Heart left ventricle (tissue), 16 donors: ENCODE data around the gene WBP11. TPM values are rescaled to one million over a fixed set of nuclear protein-coding genes. Genes with fewer than 3 reads are reported as not detected.
A peak's percentile ranks its signal among the peaks of the same experiment; 100 is the strongest.

Experiments
- ATAC-seq, 4 donors: fragments of 200-7000 bp; cut with Tn5 transposase; one replicate each; pipeline ENCODE4 v1.9.1; 2020 to 2022; ENCODE audit warnings: moderate library complexity in 4 of 4, mild to moderate bottlenecking in 3 of 4, moderate number of reproducible peaks in 1 of 4
- DNase-seq, 5 donors: peaks; one replicate each; pipeline ENCODE4 v3.0.0-alpha.2; 2020
- H3K27ac ChIP-seq, 12 donors: fragments of 200-600 bp; sonication (generic) in 4 of 12; one replicate each; pipeline versions ENCODE4 v1.5.0 to v1.8.0; 2016 to 2022; ENCODE audit warnings: mild to moderate bottlenecking in 2 of 12
- H3K27me3 ChIP-seq, 9 donors: fragments of 200-600 bp; sonication (generic) in 2 of 9; one replicate each; pipeline versions ENCODE4 v1.5.1 to v1.8.0; 2016 to 2022; ENCODE audit warnings: mild to moderate bottlenecking in 3 of 9
- H3K36me3 ChIP-seq, 9 donors: fragments of 200-600 bp; sonication (generic) in 2 of 9; one replicate each; pipeline versions ENCODE4 v1.5.0 to v1.8.0; 2018 to 2022; ENCODE audit warnings: mild to moderate bottlenecking in 2 of 9
- H3K4me1 ChIP-seq, 12 donors: fragments of 200-600 bp; sonication (generic) in 4 of 12; one replicate each; pipeline versions ENCODE4 v1.5.0 to v1.8.0; 2016 to 2022; ENCODE audit warnings: mild to moderate bottlenecking in 3 of 12
- H3K4me3 ChIP-seq, 12 donors: fragments of 200-600 bp; sonication (generic) in 4 of 12; one replicate each; pipeline versions ENCODE4 v1.5.0 to v1.8.0; 2017 to 2022; ENCODE audit warnings: mild to moderate bottlenecking in 9 of 12, moderate library complexity in 4 of 12
- H3K9me3 ChIP-seq, 12 donors: fragments of 200-600 bp; sonication (generic) in 4 of 12; one replicate each; pipeline versions ENCODE4 v1.5.0 to v1.8.0; 2016 to 2022; ENCODE audit warnings: mild to moderate bottlenecking in 1 of 12
- POLR2A ChIP-seq, 2 donors: fragments of 450-650 bp; IDR thresholded peaks; one replicate each; pipeline ENCODE4 v1.6.1; 2017; ENCODE audit warnings: antibody characterized with exemption in 2 of 2, mild to moderate bottlenecking in 2 of 2, moderate library complexity in 2 of 2
- WGBS, 4 donors: extraction: QIAGEN DNeasy Blood & Tissue Kit in 2 of 4; methylation state at CpG; one replicate each; pipeline versions ENCODE4 v1.1.5 to v1.1.7; 2013 to 2018; 5-methylcytosine and 5-hydroxymethylcytosine counted together
- intact Hi-C, 10 donors: fragments of 100-400 bp; cut with DNase I; formaldehyde crosslinking; loops; one replicate each; pipeline versions ENCODE4 v1.11.1 to v1.14.2; 2022
- polyA plus RNA-seq, 2 donors: library from polyadenylated mRNA; stranded (reverse); fragments of 200-250 nt; gene quantifications; one replicate each; pipeline ENCODE4 v1.2.3, GENCODE V29; 2013
- total RNA-seq, 9 donors: library from RNA; depleted of rRNA in 2 of 9; stranded (reverse); fragments of >200 nt in 2 of 9; fragmentation: NEBNext Ultra II Directional in 3 of 9; extraction: Animal tissue kit (Norgen Biotek cat#: 25700) in 3 of 9; gene quantifications; one replicate each; pipeline versions ENCODE4 v1.1.0 to v1.2.4, GENCODE V29; 2016 to 2023
- TF ChIP-seq, protein P1 (sequence below), 12 donors: fragments of 200-600 bp; sonication (generic) in 4 of 12; IDR thresholded peaks; one replicate each; pipeline versions ENCODE4 v1.5.0 to v1.8.0; 2018 to 2022; ENCODE audit warnings: antibody characterized with exemption in 12 of 12, mild to moderate bottlenecking in 5 of 12
- donor health status: ischemic (EF 13 %, LVEDD 7.1; RV severe dilation, severe dysfunction).
- donor health status: healthy with polysubstance abuse.
- donor health status: DM: no; HTN: yes; CAD: no.
- donor health status: DM: no; HTN: no; CAD: no.
- donor health status: ischemic (EF 25% LVEDD 6.9; RV normal size, moderate dysfunction).
- donor health status: ischemic (EF 25% LVEDD 5.7; RV mildly dilated, moderate dysfunction).
- donor health status: healthy.
- donor health status: DM: yes; HTN: yes; CAD: no.
- donor health status: ischemic (EF 35%, LVEDD 5.7; RV mildly dilated, moderate dysfunction).
- donor health status: nonischemic (EF 11% LVEDD 7.7; RV severe dilation, severe dysfunction).
- donor health status: DM: yes; HTN: yes; CAD: no.
- donor health status: PGD.
- donor health status: ischemic (EF 29% LVEDD 5.4; RV normal size, mild dysfunction).
- donor health status: nonischemic (EF 23%, LVEDD 6.1; RV moderate dilation, normal function).

The WBP11 gene
- total and polyA plus RNA-seq, 11 donors = 11.4 to 62.7 (median 49.3) TPM

DNA sequence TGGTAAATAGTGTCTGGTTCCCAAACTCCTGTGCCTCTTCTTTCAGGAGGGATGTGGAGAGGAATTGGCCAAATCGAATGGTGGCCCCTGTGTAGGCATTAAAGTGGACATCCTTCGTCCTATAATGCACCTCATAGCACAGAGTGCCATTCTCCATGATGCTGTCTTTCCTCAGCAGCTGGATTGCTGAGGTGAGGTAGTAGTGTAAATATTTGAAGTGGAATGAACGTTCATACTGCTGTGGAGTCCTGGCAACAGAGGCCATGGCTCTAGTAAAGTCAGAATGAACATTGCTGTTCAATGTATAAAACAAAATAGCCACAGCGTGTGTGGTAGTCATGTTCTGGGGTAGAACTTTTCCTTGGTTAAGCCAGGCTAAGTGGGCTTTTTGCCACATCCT is 37.3 kb upstream of the WBP11 start:
- intact Hi-C loops = loop anchor here in 7 of 10 donors (5.0 to 10.0 kb wide), 9 partner anchors 33 to 434 kb away; partner anchors contain the start of genes RERG (in 5 of the 7), C12orf60 (in 3 of the 7) and WBP11 (in 3 of the 7)
- peak overlapping the region in 2 of 12 donors; percentile 51 to 56 for H3K4me3 ChIP-seq
- H3K9me3 ChIP-seq = no peaks in the 10 kb centered on the region
- peak overlapping the region in 8 of 12 donors; percentile 58 to 78 (median 72) for H3K27ac ChIP-seq
- no peaks in the 10 kb centered on the region for H3K27me3 ChIP-seq
- TF ChIP-seq, protein P1, sequence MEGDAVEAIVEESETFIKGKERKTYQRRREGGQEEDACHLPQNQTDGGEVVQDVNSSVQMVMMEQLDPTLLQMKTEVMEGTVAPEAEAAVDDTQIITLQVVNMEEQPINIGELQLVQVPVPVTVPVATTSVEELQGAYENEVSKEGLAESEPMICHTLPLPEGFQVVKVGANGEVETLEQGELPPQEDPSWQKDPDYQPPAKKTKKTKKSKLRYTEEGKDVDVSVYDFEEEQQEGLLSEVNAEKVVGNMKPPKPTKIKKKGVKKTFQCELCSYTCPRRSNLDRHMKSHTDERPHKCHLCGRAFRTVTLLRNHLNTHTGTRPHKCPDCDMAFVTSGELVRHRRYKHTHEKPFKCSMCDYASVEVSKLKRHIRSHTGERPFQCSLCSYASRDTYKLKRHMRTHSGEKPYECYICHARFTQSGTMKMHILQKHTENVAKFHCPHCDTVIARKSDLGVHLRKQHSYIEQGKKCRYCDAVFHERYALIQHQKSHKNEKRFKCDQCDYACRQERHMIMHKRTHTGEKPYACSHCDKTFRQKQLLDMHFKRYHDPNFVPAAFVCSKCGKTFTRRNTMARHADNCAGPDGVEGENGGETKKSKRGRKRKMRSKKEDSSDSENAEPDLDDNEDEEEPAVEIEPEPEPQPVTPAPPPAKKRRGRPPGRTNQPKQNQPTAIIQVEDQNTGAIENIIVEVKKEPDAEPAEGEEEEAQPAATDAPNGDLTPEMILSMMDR (IDR thresholded peaks at IDR 0.05) = no peak
- TF ChIP-seq POLR2A (IDR thresholded peaks at IDR 0.05) = no peak
- ATAC-seq (no peak), DNase-seq (no peak)
- peaks cover 3 to 50% (median 34%) of the 10 kb centered on the region in 12 donors for H3K4me1 ChIP-seq
- 90 to 95% (median 92%) methylated on average over 4 of the region's 4 CpGs for WGBS, 4 donors
- H3K36me3 ChIP-seq = no peaks in the 10 kb centered on the region

DNA sequence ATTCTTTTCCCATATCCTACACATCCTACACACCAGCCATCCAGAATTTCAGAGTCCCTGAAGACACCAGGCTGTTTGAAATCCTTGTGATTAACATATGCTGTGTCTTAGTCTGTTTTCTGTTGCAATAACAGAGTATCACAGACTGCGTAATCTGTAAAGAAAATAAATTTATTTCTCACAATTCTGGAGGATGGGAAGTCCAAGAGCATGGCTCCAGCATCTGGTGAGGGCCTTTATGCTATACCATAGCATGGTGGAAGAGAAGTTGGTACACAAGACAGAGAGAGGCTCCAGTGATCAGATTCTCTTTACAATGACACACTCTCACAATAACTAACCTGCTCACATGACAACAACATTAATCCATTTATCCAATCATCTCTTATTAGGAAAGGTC is 36.0 kb upstream of the WBP11 start:
- no peaks in the 10 kb centered on the region for H3K36me3 ChIP-seq
- 96 to 100% (median 100%) methylated on average over 1 of the region's 1 CpG for WGBS, 4 donors
- no peaks in the 10 kb centered on the region for H3K9me3 ChIP-seq
- TF ChIP-seq, protein P1 (IDR thresholded peaks at IDR 0.05) = no peak
- no peak for TF ChIP-seq POLR2A (IDR thresholded peaks at IDR 0.05)
- H3K27me3 ChIP-seq = no peaks in the 10 kb centered on the region
- intact Hi-C loops = no loop called here
- no peak overlapping the region for H3K4me3 ChIP-seq
- DNase-seq (no peak), ATAC-seq (no peak)
- H3K4me1 ChIP-seq = peaks cover 3 to 61% (median 45%) of the 10 kb centered on the region in 12 donors
- H3K27ac ChIP-seq = no peak overlapping the region

- no peaks in the 10 kb centered on the region for H3K36me3 ChIP-seq
- intact Hi-C loops = no loop called here
- ATAC-seq = peak in 3 of 4 donors; percentile 33 to 90 (median 83)
- TF ChIP-seq, protein P1 (IDR thresholded peaks at IDR 0.05) = no peak
- no peak for TF ChIP-seq POLR2A (IDR thresholded peaks at IDR 0.05)
- peak overlapping the region in 4 of 12 donors; percentile 15 to 47 (median 36) for H3K27ac ChIP-seq
- H3K4me1 ChIP-seq = peaks cover 0 to 45% (median 26%) of the 10 kb centered on the region in 12 donors
- DNase-seq = no peak
- WGBS, 4 donors = 72 to 80% (median 78%) methylated on average over 7 of the region's 7 CpGs
- no peaks in the 10 kb centered on the region for H3K27me3 ChIP-seq
- H3K4me3 ChIP-seq = no peak overlapping the region
- no peaks in the 10 kb centered on the region for H3K9me3 ChIP-seq
Observed at GRCh38 chr12:14836336-14837210, 33.3 kb upstream of the WBP11 start.

GRCh38 chr12:14834509-14834908 is 31.2 kb upstream of the WBP11 start:
- ATAC-seq (no peak), DNase-seq (no peak)
- Histone ChIP-seq H3K4me1 (peaks cover 0 to 33% (median 17%) of the 10 kb centered on the region in 12 donors), H3K9me3 (no peaks in the 10 kb centered on the region), H3K27me3 (no peaks in the 10 kb centered on the region), H3K27ac (peak overlapping the region in 5 of 12 donors; percentile 4 to 43 (median 33)), H3K36me3 (no peaks in the 10 kb centered on the region), H3K4me3 (no peak overlapping the region)
- TF ChIP-seq, protein P1 (IDR thresholded peaks at IDR 0.05) = no peak
- TF ChIP-seq POLR2A (IDR thresholded peaks at IDR 0.05) = no peak
- intact Hi-C loops = no loop called here
